GM18517 (cell line): ENCODE results near the gene ADAMTS10.
"Not testable (repeated sequence)": the region's sequence is repeated elsewhere in the genome, so short reads cannot be mapped to it uniquely, and the experiment has no call there.

Experiments used
- ATAC-seq: cut with Tn5 transposase; IDR thresholded peaks from one replicate; pipeline ENCODE4 v1.9.1; 2021; ENCODE audit warnings: mild to moderate bottlenecking, moderate library complexity; ENCODE audit not compliant: unreplicated experiment

The ADAMTS10 gene

GRCh38 chr19:8610041-8610935 lies at the start of gene ADAMTS10:
Gene ADAMTS10, minus strand, starts transcription at chr19:8610715. Its CDS starts 5,005 bp downstream, at chr19:8605710.
- ATAC-seq = no peak

GRCh38 chr19:8659905-8660304 lies 49.4 kb upstream of the ADAMTS10 start:
- ATAC-seq = no peak

DNA sequence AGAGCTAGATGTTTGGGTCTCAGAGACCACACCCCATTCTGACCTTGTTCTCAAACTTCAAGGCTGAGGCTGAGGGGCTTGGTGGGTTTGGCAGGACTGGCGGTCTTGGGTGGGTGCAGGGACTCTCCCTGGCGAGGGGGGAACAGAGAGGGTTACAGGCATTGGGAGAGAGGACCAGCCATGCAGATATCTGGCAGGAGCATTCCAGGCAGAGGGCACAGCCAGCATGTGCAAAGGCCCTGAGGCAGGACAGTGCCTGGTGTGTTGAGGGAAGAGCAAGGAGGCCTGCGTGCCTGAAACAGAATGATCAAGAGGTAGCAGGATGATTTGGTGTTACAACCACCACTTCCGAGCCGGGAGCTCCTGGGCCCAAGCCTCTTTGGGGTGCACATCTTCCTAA lies 47.4 kb upstream of the ADAMTS10 start:
- ATAC-seq = no peak

GRCh38 chr19:8655340-8655709 lies 44.8 kb upstream of the ADAMTS10 start:
- ATAC-seq = no peak

DNA sequence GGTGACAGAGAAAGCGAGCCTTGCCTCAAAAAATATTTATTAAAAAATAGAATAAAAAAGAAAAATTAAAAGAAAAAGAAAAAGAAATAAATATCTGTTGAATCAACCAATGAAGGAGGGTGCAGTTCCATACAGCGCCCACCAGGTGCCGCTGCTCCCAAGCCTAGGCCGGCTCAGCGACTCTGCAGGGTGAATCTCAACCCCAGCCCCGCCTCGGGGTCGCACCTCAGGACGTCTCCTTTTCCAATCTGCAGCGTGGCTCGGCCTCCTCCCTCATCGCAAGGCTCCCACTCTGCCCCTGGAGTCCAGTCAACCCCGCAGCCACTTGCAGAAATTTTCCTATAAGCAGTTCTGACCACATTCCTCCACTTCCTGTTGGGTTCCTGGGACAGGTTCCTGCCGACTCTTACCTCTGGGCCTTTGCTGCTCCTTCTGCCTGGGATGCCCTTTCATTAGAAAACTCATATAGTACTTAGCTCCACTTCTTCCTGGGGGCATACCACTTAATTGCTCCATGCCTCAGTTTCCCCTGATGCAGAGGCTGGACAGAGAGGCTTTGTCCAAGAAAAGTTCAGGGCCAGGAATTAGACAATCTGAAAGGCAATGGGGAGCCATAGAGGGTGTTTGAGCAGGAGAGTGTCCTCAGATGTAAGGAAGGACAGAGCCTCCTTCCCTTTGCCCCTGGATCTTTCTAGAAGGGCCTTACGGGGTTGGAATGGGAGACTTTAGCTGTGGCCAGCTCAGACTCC lies 44.2 kb upstream of the ADAMTS10 start:
- ATAC-seq = no peak

DNA sequence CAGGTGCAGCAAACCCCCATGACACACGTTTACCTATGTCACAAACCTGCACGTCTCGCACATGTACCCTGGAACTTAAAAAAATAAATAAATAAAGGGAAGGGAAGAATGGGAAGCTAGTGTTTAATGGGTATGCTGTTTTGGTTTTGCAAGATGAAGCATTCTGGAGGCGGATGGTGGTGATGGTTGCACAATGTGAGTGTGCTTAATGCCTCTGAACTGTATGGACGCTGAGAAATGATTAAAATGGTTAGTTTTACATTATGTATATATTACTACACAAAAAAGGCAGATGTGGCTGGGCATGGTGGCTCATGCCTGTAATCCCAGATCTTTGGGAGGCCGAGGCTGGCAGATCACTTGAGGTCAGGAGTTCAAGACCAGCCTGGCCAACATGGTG lies 37.7 kb upstream of the ADAMTS10 start:
- ATAC-seq = no peak

DNA sequence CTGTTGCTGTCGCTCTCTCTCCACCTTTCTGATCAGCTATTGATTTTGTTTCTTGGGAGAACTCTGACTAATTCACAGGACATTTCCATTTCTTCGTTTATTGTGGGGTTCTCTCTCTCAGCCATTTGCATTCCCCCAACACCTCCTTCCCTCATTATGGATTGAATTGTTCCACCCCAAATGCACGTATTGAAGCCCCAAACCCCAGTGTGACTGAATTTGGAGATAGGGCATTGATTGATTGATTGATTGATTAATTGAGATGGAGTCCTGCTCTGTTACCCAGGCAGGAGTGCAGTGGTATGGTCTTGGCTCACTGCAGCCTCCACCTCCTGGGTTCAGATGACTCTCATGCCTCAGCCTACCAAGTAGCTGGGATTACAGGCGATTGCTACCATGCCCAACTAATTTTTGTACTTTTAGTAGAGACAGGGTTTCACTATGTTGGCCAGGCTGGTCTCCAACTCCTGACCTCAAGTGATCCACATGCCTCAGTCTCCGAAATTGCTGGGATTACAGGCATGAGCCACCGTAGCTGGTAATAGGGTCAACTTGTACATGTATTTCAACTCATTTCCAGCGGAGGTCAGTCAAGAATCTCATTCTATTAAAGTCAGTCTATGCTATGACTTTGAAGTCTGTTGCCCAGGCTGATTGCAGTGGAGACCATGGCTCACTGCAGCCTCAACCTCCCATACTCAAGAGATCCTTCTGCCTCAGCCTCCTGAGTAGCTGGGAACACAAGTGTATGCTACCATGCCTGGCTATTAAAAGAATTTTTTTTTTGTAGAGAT lies 33.5 kb upstream of the ADAMTS10 start:
- no peak for ATAC-seq

DNA sequence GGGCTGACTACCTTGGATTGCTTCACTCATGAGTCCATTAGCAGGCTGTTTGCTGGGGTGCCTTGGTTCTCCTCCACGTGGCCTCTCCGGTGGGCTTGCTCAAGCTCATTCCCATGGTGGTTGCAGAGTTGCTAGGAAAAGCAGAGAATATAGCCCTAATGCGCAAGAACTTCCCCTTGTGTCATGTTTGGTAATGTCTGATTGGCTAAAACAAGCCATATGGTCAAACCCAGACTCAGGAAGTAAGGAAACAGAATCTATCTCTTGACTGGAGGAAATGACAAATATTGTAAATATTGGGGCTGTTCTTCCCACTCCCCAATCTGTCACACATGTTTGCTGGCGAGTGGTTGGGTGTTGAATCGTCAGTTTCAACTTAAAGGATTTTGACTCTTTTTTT lies 32.0 kb upstream of the ADAMTS10 start:
- ATAC-seq = no peak

- ATAC-seq = no peak
Measured at GRCh38 chr19:8641908-8642547, 31.5 kb upstream of the ADAMTS10 start.

DNA sequence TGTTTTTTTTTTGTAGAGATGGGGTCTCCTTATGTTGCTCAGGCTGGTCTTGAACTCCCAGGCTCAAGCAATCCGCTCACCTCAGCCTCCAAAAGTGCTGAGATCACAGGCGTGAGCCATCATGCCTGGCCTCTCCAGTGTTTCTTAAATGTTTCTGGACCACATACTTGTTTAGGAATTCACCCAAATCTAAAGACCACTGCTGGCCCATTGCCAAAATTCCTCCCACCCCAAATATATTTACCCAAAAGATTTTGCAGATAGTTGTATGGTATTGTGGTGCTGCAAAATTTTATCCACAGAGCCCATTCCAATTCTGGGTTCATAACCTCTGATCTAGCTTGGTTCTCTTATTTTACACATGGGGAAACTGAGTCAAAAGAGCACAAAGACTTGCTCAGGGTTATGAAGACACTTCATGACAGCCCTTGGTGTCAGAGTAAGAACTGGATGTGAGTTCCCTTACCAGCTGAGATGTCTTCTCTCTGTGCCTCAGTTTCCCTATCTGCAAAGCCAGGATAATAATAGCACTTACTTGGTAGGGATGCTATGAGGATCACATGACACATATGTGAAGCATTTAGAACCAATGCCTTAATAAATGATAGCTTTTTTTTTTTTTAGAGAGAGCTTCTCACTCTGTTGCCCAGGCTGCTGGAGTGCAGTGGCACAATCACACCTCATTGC lies 30.8 kb upstream of the ADAMTS10 start:
- no peak for ATAC-seq

DNA sequence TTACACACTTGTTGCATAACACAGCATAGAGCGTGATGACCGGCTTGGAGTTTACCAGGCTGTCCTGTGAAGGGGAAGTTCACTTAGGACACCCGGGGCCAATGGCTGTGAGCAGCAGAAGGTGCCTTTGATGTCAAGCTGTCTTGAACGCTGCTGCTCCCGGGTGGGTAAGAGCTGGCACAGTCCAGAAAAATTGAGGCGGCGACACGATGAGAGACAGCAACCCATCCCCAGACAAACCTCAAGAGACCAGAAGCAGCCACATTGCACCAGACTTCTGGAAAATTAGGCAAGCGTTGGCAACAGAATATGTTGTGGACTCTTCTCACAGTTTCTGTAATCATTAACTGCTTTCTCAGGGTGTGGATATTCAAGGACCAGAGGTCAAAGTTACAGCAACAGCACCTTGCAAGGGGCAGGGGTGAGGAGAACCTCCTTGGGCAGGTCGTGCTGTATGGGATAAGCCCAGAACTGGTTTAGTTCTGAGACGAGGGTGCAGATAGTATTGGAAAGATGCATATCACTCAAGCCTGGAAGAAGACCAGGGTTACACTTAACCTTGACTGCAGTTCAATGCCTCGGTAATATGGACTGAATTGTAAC lies 30.0 kb upstream of the ADAMTS10 start:
- no peak for ATAC-seq

DNA sequence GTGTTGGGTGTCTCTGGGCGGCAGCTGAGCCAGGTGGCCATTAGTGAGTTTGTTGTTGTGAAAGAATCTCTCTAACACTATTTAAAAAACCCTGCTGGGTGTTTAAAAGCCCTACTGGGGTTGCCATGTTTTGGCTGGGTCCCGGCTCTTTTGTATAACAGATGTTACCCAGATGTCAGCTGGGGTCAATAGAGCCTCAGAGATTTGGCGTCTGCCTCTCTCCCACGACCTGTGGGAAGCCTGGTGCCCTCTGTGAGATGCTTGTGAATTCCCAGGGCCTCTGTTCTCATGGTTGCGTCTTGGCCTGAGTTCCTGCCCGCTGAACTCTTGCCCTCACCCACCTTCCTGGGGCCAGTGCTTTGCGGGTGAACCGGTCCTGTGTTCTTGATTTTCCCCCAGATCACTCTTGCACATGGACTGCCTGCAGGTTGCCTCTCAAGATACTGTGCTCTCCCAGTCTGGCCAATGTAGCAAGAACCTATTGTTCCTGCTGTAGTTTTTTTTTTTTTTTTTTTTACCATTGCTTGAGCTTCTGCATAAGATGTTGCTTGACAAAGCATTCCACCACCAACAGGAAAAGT lies 29.4 kb upstream of the ADAMTS10 start:
- ATAC-seq = no peak

GRCh38 chr19:8638078-8638619 lies 27.6 kb upstream of the ADAMTS10 start:
- no peak for ATAC-seq

DNA sequence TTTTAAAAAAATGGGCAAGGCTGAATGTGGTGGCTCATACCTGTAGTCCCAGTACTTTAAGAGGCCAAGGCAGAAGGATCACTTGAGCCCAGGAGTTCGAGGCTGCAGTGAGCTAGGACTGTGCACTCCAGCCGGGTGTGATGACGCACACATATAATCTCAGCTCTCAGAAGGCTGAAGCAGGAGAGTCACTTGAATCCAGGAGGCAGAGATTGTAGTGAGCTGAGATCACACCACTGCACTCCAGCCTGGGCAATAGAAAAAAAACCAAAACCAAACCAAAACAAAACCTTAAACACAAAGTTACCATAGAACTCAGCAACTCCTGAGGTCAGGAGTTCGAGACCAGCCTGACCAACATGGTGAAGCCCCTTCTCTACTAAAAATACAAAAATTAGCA lies 26.6 kb upstream of the ADAMTS10 start:
- ATAC-seq = not testable (repeated sequence)

DNA sequence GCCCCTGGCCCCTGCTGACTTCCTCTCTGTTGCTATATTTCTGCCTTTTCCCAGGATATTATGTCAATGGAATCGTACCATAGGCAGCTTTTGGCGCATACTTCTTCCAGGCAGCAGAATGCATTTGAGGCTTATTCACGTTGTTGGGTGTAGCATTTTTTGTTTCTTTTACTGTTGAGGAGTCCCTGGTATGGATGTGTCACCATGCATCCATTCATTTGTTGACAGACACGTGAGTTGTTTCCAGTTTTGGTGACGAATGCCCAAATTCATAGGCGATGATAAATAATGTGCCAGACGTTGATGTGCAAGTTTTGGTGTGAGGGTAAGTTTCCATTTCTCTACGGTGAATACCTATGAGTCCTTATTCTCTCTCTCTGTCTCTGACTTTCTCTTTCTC lies 24.9 kb upstream of the ADAMTS10 start:
- no peak for ATAC-seq

- ATAC-seq = no peak
Measured at GRCh38 chr19:8631425-8631819, 20.9 kb upstream of the ADAMTS10 start.

DNA sequence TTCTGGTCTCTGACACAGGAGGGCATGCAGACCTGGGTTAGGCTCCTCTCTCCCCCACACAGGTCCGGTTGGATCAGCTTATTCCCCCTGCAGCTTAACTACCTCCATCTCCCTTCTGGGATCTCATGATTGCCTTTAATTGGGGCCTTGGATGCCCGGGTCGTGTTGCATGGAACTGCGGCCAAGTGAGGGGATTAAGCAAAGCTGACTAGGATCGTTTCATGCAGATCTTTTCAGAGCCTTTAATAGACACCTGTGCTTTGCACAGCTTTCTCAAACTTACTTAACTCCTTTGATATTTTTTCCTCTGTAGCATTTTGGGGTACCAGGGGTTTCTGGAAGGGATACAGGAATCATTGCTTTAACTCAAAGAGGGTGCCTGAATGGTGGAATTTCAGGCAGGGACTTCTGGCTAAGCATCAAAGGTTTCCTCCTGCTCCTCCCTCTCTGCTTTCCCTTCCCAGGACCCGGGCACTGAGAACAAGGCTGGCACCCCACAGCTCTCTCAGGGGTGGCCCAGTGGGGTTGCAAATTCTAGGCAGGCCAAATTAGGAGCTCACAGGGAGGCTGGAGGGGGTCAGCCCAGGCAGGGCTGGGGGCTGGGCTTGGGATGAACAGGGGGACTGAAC lies 20.4 kb upstream of the ADAMTS10 start:
- no peak for ATAC-seq

DNA sequence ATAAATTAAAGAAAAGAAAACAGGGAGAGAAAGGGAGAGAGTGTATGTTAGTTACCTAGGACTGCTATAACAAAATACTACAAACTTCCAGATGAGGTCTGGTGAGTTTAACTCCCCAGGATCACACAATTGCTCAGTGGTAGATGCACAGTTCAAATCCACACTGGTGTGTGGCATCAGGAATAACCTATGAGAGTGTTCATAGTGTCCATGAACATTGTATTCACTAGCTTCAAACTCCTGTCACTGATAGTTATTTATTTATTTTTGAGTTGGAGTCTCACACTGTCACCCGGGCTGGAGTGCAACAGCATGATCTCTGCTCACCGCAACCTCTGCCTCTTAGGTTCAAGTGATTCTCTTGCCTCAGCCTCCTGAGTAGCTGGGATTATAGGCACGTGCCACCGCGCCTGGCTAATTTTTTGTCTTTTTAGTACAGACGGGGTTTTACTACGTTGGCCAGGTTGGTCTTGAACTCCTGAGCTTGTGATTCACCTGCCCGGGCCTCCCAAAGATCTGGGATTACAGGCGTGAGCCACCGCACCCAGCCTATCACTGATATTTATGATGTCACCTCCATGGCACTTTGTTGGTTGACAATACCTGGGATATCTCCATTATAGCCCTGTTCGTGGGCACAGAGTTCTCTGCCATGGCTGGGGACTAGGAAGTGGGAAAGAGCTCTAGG lies 19.6 kb upstream of the ADAMTS10 start, which contains the start of gene NFILZ:
Gene NFILZ (plus strand): TSS at position 638 of the 688 bp plus-strand sequence. CDS start 46,133 bp downstream, outside the sequence.
- ATAC-seq = no peak
